22Rv1 (cell line): ENCODE results near the gene RALBP1.
"Not testable (repeated sequence)": the region's sequence is repeated elsewhere in the genome, so short reads cannot be mapped to it uniquely, and the experiment has no call there.

Experiments used
- CTCF ChIP-seq: fragments of 450-650 bp; IDR thresholded peaks from 2 replicates; pipeline ENCODE4 v1.5.1; 2017; ENCODE audit warnings: mild to moderate bottlenecking
- ZFX ChIP-seq: fragments of 450-650 bp; IDR thresholded peaks from 2 replicates; pipeline ENCODE4 v1.6.1; 2017; ENCODE audit warnings: antibody characterized with exemption, borderline replicate concordance

GRCh38 chr18:9450920-9451319, 24.4 kb upstream of the RALBP1 start:
- not testable (repeated sequence) for TF ChIP-seq CTCF, ZFX
